Left hindlimb (tissue), 1 donor: ENCODE data around the gene DNASE1L3.

Experiments
- DNase-seq: peaks from one replicate; pipeline ENCODE4 v3.0.0-alpha.2; 2018

DNASE1L3 gene

DNA sequence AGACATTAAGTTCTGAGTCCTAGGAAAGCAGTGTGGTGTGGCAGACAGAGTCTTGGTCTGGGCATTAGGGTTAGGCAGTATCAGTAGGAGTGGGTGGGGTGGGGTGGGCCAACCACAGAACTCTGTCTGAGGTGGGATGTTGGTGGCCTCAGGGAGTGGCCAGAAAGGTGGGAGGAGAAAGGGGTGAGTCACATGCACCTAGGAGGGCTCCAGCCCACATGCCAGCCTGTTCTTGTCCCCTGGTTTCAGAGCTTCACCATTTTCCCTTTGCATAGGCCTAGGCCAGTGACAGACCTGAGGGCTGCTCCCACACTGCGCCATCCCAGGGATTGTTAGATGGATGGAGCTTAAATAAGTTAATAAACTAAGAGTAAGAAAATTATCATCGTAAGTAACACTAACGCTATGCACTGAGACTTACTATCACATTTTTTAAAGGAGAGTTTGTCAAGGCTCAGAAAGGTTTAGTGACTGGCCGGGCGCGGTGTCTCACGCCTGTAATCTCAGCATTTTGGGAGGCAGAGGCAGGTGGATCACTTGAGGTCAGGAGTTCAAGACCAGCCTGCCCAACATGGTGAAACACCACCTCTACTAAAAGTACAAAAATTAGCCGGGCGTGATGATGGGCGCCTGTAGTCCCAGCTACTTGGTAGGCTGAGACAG, 33.8 kb downstream of the DNASE1L3 start:
- peak; percentile 16 for DNase-seq

DNA sequence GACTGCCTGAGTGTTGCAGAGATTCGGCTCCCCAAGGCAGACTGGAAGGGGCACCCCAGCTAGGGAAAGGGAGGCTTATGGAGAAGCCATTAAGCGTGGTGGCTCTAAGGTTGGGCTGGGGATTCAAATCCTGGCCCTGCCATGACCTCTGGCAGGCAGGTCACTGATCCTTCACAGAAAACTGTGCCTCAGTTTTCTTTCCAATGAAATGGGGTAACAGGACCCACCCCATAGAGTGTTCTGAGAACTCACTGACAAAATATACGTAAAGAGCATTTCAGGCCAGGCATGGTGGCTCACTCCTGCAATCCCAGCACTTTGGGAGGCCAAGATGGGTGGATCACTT, 34.6 kb downstream of the DNASE1L3 start:
- peak; percentile 21 for DNase-seq

DNA sequence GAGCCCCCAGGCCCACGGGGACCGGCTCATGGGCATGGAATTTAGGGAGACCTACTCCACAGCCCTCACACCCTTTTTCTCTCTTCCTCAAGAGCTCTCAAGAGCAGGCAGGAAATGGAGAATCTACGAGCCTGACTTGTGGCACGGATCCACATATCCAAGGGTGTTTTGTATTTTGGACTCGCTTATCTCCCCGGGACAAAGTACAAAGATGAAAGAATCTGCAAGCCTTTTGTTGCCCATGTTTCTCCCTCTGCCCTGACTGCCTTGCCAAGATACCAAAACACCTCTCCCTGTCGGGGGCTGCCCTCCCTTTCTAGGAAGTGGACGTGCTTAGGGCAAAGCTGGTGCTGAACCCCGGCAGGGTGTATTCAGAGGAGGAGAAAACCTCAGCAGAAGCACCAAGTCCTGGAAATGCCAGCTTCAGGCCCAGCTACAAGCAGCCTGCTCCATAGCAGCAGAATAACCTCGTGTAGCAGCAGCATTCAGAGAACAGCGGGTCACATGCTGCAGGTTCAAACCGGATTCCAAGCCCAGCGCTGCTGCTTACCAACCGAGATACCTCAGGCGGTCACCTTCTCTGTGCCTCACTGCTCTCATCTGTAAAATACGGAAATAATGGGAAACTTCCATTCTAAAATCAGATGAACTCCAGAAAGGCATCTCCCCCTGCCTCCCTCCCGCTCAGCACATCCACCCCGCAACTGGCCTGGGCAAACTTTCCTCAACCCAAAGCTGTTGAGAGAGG, 35.2 kb downstream of the DNASE1L3 start:
- DNase-seq = peak; percentile 40

DNA sequence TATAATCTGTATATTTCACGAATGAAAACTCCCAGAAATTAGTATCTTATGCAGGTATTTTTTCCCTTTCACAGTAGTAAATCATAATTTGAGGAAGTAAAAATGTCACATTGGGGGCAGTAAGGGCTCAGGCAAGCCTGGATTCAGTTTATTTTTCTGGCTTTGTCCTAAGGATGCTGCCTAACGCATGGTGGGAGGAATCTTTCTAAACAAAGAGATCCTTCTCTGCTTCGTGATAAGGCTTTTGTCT, 35.7 kb downstream of the DNASE1L3 start:
- no peak for DNase-seq

DNA sequence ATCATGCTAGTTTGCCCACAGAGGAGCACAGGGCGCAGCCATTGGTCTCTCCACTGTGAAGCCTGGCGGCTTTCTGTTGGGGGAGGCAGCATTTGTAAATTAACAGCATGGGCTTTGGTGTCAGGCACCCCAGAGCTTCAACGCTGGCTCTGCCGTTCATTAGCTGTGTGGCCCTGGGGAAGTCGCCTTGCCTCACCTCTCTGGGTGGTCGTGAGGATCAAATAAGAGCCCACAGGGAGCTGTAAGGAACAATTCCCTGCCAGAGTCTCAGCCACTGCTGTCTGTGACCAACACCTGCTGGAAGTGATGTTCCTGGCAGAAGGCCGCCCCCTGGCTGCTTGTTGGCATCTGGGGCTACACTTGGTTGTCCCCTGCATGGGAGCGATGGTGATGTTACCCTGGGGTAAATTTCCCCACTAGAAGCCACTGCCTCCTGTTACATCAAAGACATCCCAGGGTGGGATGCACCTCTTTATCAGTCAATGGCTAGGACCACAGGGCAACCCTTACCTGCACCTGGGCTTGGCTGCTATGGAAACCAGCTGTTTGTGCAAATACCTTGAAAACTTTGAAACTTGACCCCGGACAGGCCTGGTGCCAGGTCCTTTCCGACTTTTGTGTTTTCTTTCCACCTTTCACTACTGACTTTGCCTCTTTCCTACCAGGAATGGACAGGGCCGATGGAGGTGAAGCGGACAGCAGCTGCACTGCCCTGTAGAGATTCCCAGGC, 36.9 kb downstream of the DNASE1L3 start:
- DNase-seq = peak; percentile 56

DNA sequence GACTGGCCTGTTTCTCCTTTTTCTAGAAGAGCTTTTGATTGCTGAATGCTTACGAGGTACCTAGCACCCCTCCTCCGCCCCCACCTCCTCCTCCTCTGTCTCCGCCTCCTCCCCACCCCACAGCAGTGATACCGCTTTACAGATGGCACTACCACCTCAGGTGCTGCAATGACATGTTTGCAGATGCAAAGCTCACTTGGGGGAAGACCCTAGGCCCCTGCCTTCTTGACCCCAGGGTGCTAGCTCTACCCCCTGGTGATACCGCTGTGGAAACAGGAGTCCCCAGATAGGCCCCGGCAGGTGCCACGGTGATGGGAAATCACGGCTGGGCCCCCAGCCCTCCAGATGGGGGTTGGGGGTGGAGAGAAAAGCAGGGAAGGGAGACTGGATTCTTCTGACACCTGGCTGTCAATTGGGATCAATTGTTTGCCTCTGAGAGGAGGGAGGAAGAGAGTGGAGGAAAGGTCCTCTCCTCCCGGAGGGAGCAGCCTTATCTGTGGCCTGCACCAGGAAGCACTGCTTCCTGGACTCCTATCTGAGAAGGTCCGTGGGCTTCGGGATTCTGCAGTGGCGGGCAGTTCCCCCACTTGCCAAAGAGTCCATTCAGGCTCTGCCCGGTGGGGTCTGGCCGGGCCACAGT, 37.6 kb downstream of the DNASE1L3 start:
- peak; percentile 38 for DNase-seq

DNA sequence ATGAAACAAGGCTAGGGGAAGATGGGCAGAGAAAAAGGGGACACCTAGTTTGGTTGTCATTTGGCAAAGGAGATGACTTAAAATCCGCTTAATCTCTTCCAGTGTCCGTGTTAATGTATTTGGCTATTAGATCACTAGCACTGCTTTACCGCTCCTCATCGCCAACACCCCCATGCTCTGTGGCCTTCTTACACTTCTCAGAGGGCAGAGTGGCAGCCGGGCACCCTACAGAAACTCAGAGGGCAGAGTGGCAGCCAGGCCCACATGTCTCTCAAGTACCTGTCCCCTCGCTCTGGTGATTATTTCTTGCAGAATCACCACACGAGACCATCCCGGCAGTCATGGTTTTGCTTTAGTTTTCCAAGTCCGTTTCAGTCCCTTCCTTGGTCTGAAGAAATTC, 39.6 kb downstream of the DNASE1L3 start:
- no peak for DNase-seq

DNA sequence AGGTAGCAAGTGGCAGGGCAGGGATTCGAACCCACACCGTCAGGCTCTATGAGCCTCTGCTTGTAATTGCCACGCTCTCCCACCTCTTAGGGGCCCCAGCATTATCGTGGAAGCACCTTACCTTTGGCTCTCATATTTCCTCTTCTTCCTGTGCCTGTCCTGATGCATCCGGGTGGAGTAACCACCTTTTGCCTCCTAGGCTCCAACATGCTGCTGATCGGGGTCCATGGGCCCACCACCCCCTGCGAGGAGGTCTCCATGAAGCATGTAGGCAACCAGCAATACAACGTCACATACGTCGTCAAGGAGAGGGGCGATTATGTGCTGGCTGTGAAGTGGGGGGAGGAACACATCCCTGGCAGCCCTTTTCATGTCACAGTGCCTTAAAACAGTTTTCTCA, 40.4 kb downstream of the DNASE1L3 start:
- no peak for DNase-seq

DNA sequence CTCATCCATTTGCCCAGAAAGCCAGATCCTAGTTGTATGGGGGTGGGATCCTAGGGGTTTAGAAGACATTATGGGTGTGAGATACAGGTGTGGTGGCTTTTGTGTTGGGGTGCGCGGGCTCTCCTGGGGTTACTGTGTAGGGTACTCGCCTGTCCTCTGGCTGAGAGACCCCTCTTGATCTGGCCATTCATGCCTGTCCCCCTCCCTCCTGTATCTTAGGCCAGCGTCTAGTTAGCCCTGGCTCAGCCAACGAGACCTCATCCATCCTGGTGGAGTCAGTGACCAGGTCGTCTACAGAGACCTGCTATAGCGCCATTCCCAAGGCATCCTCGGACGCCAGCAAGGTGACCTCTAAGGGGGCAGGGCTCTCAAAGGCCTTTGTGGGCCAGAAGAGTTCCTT, 41.4 kb downstream of the DNASE1L3 start:
- DNase-seq = no peak

DNA sequence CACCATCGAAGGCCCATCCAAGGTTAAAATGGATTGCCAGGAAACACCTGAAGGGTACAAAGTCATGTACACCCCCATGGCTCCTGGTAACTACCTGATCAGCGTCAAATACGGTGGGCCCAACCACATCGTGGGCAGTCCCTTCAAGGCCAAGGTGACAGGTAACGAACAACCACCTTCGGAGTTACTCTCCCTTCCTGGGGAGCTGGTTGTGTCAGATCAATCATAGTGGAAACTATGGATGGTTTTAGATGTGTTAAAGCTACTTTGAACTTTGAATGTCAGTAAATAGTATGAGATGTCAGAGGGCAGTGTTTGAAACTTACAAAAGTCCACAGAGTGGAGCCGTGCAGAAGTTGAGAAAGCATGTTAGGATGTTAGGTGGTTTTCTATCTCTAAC, 42.3 kb downstream of the DNASE1L3 start:
- no peak for DNase-seq

DNA sequence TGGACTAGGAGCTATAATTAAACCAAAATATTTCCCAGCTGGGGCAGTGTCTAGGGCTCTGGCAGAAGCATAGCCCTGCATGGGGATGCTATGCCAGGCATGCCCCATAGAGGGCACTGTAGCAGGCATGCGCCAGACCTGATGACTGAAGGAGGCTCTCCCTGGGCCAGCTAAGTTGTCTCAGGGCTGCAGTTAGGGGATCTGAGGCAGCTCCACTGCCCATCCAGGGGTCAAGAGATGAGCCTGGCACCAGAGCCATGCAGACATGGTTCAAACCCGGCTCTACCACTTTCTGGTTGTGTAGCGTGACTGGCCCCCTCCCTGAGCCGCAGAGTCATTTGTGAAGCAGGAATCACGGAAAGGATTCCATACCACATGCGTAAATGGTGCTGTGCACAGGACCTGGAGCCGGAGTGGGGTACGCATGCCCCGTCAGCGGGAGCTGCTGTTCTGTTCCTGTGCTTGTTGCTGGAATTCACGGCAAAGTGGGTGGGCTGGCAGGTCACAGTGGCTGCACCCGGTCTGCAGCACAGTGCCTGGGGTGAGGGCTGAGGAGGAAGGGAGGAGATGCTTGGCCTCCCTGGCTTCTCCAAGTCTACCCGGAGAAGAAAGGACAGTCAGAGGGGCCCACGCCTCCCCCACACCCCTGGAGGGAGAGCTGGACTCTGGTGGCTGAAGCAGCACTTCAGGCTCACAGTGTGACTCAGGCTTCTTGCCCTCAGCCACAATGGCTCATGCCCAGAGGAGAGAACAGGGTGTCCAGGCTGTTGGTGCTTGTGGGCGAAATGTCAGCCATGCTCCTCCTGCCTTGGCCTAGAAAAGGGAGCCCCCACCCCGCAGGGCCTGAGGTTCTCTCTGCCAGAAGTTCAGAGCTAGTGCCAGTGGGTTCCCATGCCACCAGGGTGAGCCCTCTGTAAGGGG, 43.1 kb downstream of the DNASE1L3 start:
- peak; percentile 68 for DNase-seq

DNA sequence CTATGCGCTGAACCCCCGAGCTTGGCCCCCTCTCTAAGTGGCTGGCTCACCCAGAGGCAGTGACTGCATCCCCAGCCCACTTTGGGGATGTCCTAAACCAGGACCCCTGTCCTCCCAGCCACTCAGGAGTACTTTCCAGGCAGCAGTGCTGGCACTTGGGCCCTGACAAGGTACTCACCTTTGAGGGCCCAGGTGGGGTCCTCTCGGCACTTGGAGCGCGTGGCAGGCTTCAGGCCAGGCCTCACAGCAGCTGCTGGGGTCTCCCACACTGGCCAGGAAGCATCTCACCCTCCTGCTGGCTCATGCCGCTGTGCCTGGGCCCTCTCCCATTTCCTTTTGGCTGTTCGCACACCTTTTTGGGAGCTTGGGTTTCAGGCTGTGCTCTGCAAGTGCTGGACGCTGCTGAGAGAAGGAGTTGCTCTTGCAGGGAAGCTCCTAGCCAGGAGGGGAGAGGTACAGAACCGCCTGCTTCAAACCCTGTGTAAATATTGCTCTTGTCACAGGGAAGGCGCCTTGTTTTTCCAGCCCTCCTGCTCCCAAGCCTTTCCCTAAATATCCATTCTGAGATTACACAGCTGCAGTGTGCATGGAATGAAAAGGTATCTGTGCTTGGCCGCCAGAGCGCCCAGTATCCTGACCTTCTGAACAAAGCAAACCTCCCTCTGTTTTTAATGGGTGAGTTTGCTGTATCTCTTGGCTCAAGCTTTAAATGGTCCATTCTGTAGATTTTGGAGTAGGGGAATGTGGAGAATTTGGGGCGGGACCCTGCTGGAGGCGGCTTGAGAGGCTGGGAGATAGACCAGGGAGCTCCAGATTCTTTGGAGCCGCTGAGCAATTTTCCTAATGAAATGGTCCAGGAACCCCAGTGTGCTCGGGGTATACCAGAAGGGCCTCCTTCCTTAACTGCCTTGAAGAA, 45.6 kb downstream of the DNASE1L3 start:
- peak; percentile 59 for DNase-seq

DNA sequence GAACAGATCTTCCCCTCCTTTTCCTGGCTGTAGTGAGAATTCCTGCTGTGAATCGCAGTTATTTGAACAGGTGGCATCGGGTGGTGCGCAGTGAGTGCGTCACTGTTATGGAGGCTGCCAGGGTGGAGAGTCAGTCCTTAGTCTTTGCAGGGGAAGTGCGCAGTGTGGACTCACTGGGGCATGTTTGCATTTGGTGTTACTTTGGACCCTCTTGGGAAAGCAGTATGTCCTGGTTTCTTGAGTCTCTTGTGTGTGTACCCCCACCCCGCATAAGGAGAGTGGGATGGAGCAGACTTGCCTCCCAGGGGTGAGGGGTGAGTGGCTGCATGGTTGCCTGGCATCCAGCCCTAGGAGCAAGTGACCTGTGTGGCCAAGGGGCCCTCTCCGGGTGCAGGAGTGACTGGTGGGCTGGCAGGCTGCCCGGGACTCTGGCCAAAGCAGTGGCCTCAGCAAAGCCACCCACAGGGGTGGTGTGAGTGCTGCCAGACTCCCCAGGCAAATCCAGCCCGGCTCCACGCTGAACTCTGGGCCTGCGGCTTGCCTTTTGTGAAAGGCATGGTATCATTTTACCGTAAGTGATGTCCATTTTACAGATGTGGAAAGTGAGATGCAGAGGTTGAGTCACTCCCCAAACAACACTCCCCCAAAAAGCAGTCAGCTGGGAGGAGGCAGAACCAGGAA, 46.4 kb downstream of the DNASE1L3 start:
- peak; percentile 69 for DNase-seq

DNA sequence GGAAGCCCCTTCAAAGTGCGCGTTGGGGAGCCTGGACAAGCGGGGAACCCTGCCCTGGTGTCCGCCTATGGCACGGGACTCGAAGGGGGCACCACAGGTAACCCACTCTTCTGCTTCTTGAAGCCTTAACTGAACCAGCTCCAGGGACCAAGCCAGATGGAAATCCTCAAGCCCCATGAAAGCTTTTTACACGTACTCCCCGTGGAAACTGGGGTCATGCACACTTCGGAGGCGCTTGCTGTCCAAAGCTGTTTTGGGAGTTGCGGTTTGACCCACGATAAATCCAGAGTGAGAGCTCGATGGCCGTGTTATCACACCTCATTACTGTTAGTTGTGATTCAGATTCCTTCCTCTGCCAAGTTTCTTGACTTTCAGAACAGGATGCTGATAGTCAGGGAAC, 47.5 kb downstream of the DNASE1L3 start:
- no peak for DNase-seq

DNA sequence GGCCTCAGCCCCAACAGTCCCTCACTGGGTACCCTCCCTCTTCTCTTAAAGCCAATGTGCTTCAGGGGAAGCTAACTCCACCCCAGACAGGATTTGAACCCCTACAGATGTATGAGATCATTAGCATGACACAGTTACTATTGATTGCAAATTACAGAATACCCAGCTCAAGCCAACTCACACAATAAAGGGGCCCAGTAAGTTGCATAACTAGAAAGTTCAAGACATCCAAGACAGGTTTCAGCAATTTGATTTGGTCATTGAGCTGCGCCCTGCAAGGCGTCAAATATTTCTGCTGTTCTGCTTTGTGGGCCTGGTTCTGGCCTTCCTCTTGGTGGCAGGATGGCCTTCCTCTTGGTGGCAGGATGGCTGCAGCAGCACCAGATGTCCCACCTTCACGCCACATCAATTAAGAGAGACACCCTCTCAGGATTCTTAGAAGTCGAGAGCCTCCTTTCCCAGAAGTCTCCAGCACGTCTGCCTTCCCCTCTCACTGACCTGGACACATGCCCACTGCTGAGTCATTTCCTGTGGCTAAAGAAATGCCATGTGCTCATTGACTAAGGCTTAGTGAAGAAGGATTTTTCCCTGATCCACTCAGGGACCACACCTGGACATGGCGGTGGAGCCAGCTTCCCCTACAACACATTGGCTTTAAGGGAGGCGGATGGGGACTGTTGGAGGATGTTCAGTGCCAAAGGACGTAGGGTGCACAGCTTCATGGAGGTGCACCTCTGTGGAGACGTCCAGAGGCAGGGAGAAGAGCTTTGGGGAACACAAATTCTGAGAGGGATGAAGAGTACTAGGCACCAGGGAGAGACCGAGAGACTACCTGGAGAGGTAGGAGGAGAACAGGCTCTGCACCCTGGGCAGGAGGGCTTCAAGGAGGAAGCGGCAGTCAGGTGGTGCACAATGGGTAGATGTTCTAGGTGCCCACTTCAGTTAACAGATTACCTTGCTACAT, 49.1 kb downstream of the DNASE1L3 start:
- DNase-seq = peak; percentile 59

DNA sequence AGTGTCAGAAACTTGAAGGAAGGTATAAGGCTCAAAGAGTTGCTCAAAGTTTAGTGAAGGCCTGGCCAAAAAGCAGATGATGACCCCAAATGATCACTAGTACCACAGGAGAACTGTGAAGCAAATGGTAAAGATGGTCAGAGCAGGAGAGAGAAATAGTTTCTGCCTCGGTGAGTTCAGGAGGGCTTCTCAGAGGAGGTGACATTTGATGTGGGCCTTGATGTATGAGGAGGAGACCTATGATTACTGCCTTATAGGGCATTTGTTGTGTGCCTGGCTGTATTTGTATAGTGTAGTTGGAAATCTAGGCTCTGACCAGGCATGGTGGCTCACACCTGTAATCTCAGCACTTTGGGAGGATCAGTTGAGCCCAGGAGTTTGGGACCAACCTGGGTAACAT, 50.4 kb downstream of the DNASE1L3 start:
- no peak for DNase-seq

DNA sequence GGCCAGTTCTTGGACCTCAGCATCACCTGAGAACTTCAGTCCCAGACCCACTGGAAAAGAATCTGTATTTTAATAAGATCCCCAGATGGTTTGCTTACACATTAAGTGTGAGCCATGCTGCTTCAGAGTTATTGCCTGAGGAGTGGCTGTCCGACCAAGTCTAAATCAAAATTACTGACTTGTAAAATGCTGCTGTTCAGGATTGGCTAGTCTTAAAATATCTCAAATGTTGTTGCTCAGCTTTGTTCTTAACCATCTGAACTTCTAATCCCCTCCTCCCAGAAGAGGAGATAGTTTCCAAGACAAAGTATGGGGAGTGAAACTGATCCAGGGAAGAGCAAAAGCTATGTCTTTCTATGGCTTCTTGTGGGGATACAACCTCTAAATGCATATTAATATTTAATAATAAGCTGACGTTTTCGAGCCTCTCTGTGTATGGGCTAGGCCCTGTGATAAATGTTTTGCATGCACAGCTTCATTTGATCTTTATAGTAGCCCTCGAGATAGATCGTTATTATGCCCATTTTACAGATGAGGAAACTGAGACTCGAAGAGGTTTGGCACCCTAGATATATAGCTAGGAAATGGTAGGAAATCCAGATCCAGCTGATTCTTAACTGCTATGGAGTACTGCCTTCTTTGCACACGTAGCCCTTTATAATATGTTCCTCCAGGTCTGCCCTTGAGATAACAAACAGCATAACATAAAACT, 52.2 kb downstream of the DNASE1L3 start:
- DNase-seq = no peak

DNA sequence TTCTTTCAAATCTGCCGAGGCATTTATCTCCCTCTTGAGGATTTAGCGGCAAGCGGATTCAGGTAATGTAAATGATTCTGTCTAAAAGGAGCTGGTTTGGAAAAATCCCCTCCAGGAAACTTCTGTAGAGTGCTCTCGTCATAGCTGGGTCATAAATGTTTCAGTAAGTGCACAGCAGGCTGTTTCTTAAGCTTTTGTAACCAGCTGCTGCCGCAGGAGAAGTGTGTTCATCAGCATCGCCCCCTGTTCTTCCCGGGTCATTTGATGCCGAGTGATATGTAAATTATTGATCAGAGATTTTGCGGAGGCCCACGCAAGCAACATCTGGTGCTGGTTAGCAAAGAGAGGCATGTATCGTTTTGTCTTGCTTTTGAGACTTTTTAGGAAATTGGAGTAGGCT, 53.1 kb downstream of the DNASE1L3 start:
- no peak for DNase-seq

DNA sequence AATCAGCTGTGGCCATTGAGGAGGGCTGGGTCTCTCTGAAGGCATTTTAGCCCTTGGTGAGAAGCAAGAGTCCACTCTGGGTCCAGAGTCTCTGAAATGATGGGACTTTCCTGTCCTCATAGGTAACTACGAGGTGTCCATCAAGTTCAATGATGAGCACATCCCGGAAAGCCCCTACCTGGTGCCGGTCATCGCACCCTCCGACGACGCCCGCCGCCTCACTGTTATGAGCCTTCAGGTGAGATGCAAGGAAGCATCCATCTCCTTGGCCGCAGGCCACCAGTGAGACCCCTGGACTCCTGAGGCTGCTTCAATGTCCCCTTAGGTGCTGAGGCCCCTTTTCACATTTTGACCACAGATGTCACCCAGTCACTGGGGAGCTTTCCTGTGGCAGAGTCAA, 54.9 kb downstream of the DNASE1L3 start:
- DNase-seq = no peak
